ENCODE data around the gene MYBPH.

Gene MYBPH

DNA sequence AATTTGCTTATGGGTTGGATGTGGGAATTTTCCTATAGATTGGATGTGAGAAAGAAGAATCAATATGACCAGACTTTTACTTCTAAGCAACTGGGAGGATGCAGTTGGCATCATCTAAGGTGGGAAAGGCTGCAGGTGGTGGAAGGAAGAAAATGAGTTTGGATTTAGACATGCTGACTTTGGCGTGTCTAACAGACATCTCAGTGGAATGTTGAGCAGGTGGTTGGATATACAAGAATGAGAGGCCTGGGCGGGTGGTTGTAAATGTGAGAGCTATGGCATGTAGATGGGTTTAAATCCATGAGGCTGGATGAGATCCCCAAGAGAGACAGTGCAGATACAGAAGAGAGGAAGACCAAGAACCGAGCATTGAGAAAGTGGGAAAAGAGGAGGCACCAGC lies 37.6 kb downstream of the MYBPH start:
- Histone ChIP-seq H3K9me3 (no peaks in the 10 kb centered on the region), H3K36me3 (no peaks in the 10 kb centered on the region), H4K20me1 (no peaks in the 10 kb centered on the region), H3K27ac (no peak overlapping the region), H3K4me3 (no peak overlapping the region), H3K4me2 (no peak overlapping the region), H3K9ac (no peak overlapping the region), H3K27me3 (no peaks in the 10 kb centered on the region), H3K4me1 (peaks cover 83% of the 10 kb centered on the region)
- TF ChIP-seq Cebpa-rat (IDR thresholded peaks at IDR 0.05), result no peak

DNA sequence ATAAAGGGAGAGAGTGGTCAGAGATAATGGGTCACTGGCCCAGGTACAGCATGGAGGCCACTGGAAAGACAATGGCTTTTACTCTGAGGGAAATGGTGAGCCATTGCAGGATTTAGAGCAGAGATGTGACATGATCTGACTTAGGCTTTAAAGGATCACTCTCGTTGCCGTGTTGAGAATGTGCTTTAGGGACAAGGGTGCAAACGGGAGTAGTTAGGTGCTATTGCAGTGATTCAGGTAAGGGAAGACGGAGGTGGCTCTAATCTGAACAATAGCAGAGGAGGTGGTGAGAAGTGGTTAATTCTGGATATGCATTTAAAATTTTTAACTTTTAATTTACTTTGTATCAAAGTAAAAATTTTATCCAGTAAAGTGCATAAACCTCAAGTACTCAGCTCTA lies 38.3 kb downstream of the MYBPH start:
- Histone ChIP-seq H3K27ac (no peak overlapping the region), H3K9ac (no peak overlapping the region), H3K27me3 (no peaks in the 10 kb centered on the region), H3K4me2 (peak overlapping the region; percentile 81), H3K9me3 (no peaks in the 10 kb centered on the region), H4K20me1 (no peaks in the 10 kb centered on the region), H3K36me3 (no peaks in the 10 kb centered on the region), H3K4me1 (peaks cover 83% of the 10 kb centered on the region), H3K4me3 (no peak overlapping the region)
- TF ChIP-seq Cebpa-rat (IDR thresholded peaks at IDR 0.05), result no peak

DNA sequence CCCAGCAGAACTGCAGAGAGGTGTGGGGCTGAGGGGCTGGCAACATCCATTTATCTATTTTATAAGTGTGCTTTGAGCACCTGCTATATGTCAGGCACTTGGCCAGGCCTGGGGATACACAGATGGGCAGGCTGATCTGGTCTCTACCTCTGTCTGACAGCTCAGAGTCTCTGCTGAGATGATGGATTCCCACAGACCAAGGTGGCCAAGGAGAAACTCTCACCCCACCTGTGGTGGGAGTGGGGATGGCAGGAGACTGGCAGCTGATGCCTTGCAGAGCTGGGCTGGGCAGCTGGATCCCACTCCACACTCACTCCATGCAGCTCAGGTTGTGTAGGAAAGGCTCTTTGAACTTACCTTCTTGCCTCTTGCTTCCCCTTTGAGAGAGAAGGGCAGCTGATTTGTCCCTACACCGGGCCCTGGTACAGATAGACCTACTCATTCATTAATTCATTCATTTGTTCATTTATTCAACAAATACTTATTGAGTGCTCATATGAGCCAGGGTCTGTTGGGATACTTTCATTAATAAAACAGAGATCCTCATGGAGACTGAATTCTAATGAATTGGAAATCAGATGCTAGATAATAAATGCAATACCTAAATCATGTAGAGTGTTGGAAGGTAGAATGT lies 39.1 kb downstream of the MYBPH start:
- H3K9ac ChIP-seq, result peak overlapping the region; percentile 21; the same call in 1 of the 2 replicates
- H3K27me3 ChIP-seq, result no peaks in the 10 kb centered on the region
- TF ChIP-seq Cebpa-rat (IDR thresholded peaks at IDR 0.05), result no peak
- no peaks in the 10 kb centered on the region for H4K20me1 ChIP-seq
- H3K4me1 ChIP-seq, result peaks cover 83% of the 10 kb centered on the region
- no peak overlapping the region for H3K4me3 ChIP-seq
- no peaks in the 10 kb centered on the region for H3K36me3 ChIP-seq
- H3K4me2 ChIP-seq, result peak overlapping the region; percentile 81
- no peaks in the 10 kb centered on the region for H3K9me3 ChIP-seq
- peak overlapping the region; percentile 69 for H3K27ac ChIP-seq

DNA sequence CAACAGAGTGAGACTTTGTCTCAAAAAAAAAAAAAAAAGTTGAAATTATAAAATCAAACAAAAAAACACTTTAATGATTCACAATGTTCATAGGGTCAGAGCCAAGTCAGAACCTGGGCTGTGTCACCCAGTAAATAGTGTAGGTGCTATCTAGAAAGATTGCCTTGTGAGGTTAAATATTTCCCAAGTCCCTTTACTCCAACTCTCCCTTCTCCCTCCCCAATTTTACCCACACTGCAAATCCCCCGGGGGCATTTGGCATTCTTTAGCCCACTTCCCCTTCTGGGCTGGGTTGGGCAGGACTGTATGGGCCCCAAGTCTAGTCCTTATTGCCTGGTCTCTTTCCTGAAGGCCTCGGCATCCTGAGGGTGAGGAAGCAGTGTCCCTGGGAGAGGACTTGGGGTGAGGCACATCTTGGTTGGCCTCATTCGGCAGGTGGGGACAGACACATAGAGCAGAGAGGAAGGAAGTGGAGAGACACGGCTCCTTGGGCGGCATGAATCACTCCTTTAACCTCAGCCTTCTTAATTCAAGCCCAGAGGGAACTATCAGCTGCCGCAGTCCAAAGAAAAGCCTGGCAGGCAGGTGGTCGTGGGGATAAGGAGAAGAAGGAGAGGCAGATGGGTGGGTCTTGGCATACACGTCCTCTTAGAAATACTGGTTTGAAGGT lies 39.9 kb downstream of the MYBPH start:
- no peaks in the 10 kb centered on the region for H3K27me3 ChIP-seq
- peak overlapping the region; percentile 69 for H3K27ac ChIP-seq

DNA sequence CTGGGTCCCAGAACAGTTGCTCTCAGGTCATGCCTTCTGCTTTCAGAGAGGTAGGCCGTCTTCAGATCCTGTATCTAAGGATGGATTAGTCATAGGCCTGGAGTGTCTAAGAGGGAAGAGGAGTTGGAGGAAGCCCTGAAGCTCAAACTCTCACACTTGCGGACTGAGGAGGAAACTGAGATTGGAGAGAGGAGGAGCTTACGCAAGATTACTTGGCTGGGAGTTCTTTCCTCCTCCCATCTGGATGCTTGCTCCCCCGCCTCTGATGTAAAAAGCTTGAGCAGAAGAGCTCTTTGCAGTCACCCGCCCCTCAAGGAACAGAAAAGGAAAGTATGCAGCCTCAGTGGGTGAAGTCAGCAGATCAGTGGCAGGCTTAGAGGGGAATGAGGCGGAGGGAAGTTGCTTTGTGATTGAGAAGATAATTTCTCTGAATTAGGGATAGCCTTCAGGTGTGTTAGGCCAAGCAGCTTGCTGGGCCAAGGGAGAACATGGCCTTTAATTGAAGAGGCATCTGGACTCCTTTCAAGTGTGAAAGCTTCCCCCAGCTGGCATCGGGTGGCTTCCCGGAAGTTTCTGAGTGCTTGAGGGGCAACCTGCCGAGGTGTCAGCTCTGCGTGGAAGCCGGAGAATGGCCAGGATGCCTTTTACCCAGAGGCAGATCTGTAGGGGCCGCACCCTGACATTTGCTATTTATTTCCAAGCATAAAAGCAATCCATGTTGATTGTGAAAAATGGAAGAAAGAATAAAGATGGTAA lies 41.5 kb downstream of the MYBPH start:
- H3K4me1 ChIP-seq, result peaks cover 76% of the 10 kb centered on the region

More for the DNA sequence above, 39.9 kb downstream of the MYBPH start:
- Histone ChIP-seq H4K20me1 (no peaks in the 10 kb centered on the region), H3K4me2 (peak overlapping the region; percentile 81), H3K4me3 (no peak overlapping the region), H3K36me3 (no peaks in the 10 kb centered on the region), H3K9me3 (no peaks in the 10 kb centered on the region), H3K9ac (peak overlapping the region; percentile 21; the same call in 1 of the 2 replicates), H3K4me1 (peaks cover 80% of the 10 kb centered on the region)
- no peak for TF ChIP-seq Cebpa-rat (IDR thresholded peaks at IDR 0.05)

DNA sequence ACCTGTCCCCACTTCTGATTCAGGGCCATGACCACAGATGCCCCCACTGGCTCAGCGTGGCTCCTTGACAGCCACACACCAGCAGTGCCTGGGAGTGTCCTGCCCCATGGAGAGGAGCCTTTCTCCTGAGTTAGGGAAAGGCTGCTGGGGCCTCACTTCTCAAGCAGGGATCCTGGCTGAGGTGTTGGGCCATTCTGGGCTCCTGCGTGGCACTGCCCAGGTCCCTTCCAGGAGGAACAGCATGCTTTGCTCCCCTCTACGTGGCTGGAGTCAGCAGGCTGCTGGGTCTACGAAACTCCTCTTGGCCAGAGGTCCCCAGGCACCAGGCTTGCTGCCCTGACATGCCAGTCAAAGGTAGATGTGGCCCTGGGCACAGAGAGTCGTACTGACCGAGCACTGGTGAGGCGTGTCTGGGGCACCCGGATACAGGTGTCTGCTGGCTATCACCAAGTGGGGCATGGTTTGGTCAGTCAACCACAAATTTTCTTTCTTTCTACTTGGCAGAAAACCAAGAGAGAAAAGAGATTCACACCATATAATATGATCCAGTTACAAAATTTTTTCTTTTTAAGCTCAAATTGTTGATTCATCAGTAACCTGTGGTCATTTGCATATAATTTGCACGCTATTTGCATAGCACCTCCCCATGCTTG lies 44.0 kb downstream of the MYBPH start:
- Histone ChIP-seq H3K9ac (no peak overlapping the region), H3K27ac (no peak overlapping the region), H3K9me3 (no peaks in the 10 kb centered on the region), H3K27me3 (peaks cover 30% of the 10 kb centered on the region), H4K20me1 (no peaks in the 10 kb centered on the region), H3K36me3 (no peaks in the 10 kb centered on the region), H3K4me1 (peaks cover 88% of the 10 kb centered on the region), H3K4me3 (no peak overlapping the region), H3K4me2 (peak overlapping the region; percentile 46)
- no peak for TF ChIP-seq Cebpa-rat (IDR thresholded peaks at IDR 0.05)

More for the DNA sequence above, 41.5 kb downstream of the MYBPH start:
- Histone ChIP-seq H3K9me3 (no peaks in the 10 kb centered on the region), H3K36me3 (no peaks in the 10 kb centered on the region), H3K9ac (0 out of 2 replicates have a peak overlapping the region, but pooled peaks have one; percentile 40), H3K27ac (peak overlapping the region; percentile 52; the same call in 1 of the 2 replicates), H3K4me2 (peak overlapping the region; percentile 81), H4K20me1 (no peaks in the 10 kb centered on the region), H3K27me3 (peaks cover 6% of the 10 kb centered on the region), H3K4me3 (no peak overlapping the region)
- peak; percentile 25; the same call in 1 of the 2 replicates for TF ChIP-seq Cebpa-rat (IDR thresholded peaks at IDR 0.05)

DNA sequence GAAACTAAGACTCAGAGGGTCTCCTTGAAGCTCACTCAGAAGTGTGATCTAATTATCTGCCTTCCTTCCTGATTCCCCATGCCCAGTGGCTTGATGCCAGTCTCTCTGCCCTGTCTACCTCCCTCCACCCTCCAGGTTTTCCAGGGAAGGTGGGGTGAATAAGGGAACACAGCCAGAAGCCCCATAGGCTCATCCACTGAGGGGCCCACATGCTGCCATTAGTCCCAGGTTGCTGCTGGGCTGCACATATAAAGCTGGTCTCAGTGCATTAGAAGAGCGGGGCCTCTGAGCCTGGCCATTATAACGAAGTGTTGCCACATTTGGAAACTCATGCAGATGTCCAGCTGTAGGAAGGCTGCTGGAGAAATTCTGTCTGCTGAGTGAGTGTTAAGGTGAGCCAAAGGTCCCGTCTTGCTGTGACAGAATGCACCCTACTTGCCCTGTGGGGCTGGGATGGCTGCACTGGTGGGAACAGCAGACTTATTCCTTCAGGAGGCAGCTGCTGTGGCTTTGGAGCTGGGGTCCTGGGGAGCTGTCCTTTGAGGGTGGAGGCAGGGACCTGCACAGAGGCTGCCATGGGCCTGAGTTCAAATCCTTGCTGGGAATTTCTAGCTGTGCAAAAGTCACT lies 45.2 kb downstream of the MYBPH start:
- no peak for TF ChIP-seq Cebpa-rat (IDR thresholded peaks at IDR 0.05)
- Histone ChIP-seq H3K9me3 (no peaks in the 10 kb centered on the region), H3K4me3 (no peak overlapping the region), H4K20me1 (no peaks in the 10 kb centered on the region), H3K9ac (no peak overlapping the region), H3K4me2 (peak overlapping the region; percentile 35; the same call in 1 of the 2 replicates), H3K27me3 (peaks cover 42% of the 10 kb centered on the region), H3K36me3 (no peaks in the 10 kb centered on the region), H3K27ac (no peak overlapping the region), H3K4me1 (peaks cover 88% of the 10 kb centered on the region)

DNA sequence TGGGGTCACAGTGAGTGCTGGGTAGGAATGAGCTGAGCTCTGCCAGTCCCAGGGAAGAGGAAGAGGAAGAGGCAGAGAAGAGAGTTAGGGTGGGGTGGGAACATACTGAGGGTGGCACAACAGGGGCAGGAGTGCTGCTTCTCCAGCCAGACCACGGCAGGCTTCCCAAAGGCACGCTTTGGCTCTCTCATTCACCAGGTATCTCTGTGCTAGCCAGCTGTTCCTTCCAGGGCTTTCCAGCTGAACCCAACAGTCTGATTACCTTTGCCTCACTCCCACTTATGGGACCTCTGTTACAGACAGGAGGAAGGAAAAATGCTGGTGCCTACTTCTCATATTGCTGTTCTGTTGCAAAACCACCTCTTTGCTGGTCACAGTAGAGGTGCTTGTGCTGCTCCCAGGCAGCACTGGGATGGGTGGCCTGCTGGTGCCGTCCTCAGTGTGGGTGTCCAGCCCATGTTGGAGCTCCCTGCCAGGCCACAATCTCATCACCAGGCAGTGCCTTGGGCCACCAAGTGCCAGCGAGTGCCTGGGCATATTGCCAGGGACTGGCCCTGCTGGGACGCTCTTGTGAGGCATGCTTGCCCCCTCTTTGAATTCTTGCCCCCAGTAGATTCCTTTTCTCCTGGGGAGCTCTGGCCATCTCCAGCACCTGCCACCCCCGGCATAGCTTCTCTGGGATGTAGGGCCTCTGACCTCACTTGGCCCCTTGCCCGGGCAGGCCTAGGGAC lies 46.0 kb downstream of the MYBPH start:
- no peak for TF ChIP-seq Cebpa-rat (IDR thresholded peaks at IDR 0.05)
- no peaks in the 10 kb centered on the region for H3K36me3 ChIP-seq
- H3K4me3 ChIP-seq, result no peak overlapping the region
- no peak overlapping the region for H3K9ac ChIP-seq
- no peaks in the 10 kb centered on the region for H4K20me1 ChIP-seq
- H3K4me1 ChIP-seq, result peaks cover 88% of the 10 kb centered on the region
- H3K4me2 ChIP-seq, result peak overlapping the region; percentile 35; the same call in 1 of the 2 replicates
- H3K27me3 ChIP-seq, result peaks cover 44% of the 10 kb centered on the region
- no peaks in the 10 kb centered on the region for H3K9me3 ChIP-seq
- no peak overlapping the region for H3K27ac ChIP-seq

Measured in BLaER1 (cell line).